ENCODE results near the gene TMEM134.

Gene TMEM134

GRCh38 chr11:67483831-67484665, 15.0 kb upstream of the TMEM134 start:
- TF ChIP-seq CTCF (IDR thresholded peaks at IDR 0.05) = no peak

DNA sequence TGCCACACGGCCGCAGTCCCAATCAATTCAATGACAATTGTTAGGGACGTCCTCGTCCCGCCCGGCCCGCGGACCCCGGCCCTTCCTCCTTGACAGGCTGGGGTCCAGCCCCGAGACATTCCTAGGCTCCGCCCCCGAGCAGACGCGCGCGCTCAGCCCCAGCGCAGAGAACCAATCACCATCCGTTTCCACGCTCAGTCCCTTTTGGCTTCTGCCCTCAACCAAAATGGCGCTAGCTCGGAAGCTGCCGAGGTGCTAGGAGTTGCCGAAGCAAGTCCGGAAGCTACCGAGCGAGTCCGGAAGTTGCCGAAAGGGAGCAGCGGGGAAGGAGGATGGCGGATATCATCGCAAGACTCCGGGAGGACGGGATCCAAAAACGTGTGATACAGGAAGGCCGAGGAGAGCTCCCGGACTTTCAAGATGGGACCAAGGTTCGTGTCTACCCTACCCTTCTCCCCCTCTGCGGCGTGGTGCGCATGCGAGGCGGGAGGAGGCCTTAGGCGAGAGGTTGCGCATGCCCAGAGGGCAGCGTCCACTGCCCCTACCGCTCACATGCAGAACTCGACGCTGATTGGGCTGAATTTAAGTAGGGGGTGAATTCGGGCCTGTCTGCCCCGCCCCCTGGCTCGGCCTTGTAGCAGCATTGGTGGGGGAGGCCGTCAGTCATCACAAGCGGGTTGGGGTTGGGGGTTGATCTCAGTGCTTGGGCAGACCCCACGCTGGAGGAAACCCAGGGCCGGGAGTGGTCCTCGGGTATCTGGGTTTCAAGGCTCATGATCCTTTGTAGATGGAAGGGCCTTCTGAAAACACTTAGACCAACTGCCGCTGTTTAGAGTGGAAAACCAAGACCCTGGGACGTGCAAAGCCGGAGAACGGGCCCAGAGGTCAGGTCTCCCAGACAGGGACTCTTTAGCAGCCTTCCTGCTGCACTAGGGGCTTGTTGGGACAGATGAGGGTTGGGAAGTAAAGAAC, 14.1 kb upstream of the TMEM134 start, which contains the start of gene AIP:
Gene AIP, plus strand, starts transcription at position 200 of the 972 bp plus-strand sequence. Its CDS starts 133 bp downstream, at position 333.
- no peak for TF ChIP-seq CTCF (IDR thresholded peaks at IDR 0.05)

DNA sequence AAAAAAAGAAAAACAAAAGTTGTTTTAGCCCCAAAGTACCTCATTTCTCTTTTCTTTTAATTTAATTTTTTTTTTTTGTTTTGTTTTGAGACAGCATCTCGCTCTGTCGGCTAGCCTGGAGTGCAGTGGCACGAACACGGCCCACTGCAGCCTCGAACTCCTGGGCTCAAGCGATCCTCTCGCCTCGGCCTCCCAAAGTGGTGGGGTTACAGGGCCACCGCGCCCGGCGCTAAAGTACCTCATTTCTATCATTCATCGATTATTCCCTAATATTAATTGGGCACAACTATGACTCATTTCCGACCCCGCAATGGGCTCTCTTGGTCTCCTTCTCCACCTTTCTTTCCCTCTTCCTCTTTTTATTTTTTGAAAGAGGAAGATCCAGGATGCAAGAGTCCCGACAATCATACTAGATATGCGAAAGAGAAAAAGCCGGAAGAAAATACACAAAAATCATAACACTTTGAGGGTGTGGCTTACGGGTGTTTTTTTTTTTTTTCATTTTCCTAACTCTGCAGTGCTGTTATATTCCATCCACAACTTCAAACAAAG, 13.3 kb upstream of the TMEM134 start:
- TF ChIP-seq CTCF (IDR thresholded peaks at IDR 0.05) = no peak

- TF ChIP-seq CTCF (IDR thresholded peaks at IDR 0.05) = no peak
Observed at GRCh38 chr11:67472882-67473281, 3.8 kb upstream of the TMEM134 start.

DNA sequence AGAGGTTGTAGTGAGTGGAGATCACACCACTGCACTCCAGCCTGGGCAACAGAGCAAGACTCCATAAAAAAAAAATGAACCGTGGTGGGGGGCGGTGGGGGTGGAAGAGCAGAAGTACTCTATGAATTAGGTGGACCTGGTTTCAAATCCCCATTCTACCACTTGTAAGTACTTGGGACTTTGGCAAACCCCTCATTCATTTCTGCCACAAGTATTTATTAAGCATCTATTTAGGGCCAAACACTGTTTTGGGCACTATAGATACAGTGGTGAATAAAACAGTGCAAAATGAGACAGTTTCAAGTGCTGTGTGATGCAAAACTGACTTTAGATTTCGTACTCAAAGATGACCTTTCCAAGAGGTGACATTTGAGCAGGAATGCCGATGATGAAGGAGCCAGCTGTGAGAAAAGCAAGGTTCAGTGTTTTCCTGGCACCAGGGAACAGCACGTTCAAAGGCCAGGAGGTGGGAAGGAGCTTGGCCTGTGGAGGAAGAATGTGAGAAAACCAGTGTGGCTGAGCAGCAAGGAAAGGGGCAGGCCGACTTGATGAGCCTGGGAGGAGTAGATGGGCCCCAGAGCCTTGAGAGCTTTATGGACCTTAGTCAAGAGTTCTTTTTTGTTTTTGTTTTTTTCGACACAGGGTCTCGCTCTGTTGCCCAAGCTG, 1.4 kb upstream of the TMEM134 start:
- no peak for TF ChIP-seq CTCF (IDR thresholded peaks at IDR 0.05)

- TF ChIP-seq CTCF (IDR thresholded peaks at IDR 0.05) = no peak; the same call in 1 of the 2 replicates
Observed at GRCh38 chr11:67469508-67469811, 409 bp upstream of the TMEM134 start.

GRCh38 chr11:67468456-67468758, 644 bp downstream of the TMEM134 start:
- TF ChIP-seq CTCF (IDR thresholded peaks at IDR 0.05) = no peak
